Measurements from ENCODE around the gene KXD1.
"Not testable (repeated sequence)": the region's sequence is repeated elsewhere in the genome, so short reads cannot be mapped to it uniquely, and the experiment has no call there.

Gene KXD1

GRCh38 chr19:18587561-18587960 lies 29.9 kb downstream of the KXD1 start:
- no peak for DNase-seq

DNA sequence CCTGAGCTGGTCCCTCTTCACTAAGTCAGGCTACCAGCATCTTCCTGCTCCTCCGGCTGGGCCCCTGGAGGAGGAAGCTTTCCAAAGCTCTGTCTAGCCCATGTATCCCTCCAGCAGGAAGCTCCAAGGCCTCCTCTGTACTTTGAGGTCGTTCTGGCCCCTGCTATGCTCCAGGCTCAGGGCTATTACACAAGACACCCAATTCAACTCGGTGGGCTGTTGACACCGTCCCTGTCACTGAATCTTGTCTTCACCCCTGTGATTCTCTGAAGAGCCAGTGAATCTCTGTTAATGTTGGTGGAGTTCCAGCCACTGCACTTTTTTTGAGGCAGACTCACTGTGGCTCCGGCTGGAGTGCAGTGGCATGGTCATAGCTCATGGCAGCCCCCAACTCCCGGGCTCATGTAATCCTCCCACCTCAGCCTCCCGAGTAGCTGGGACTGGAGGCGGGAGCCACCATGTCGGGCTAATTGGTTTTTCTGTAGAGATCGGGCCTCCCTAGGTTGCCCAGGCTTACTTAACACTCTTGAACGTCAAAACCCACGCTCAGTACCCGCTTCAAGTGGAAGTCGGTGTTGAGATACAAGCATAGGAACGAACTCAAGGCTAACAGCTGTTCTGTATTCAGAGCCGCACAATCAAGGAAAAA lies 30.4 kb downstream of the KXD1 start:
- DNase-seq: no peak

GRCh38 chr19:18588611-18589379 lies 31.1 kb downstream of the KXD1 start, which contains the start of gene REX1BD:
Gene REX1BD, plus strand, starts transcription at chr19:18588798. Its CDS starts 4 bp downstream, at chr19:18588802.
- peak; percentile 90 for DNase-seq

DNA sequence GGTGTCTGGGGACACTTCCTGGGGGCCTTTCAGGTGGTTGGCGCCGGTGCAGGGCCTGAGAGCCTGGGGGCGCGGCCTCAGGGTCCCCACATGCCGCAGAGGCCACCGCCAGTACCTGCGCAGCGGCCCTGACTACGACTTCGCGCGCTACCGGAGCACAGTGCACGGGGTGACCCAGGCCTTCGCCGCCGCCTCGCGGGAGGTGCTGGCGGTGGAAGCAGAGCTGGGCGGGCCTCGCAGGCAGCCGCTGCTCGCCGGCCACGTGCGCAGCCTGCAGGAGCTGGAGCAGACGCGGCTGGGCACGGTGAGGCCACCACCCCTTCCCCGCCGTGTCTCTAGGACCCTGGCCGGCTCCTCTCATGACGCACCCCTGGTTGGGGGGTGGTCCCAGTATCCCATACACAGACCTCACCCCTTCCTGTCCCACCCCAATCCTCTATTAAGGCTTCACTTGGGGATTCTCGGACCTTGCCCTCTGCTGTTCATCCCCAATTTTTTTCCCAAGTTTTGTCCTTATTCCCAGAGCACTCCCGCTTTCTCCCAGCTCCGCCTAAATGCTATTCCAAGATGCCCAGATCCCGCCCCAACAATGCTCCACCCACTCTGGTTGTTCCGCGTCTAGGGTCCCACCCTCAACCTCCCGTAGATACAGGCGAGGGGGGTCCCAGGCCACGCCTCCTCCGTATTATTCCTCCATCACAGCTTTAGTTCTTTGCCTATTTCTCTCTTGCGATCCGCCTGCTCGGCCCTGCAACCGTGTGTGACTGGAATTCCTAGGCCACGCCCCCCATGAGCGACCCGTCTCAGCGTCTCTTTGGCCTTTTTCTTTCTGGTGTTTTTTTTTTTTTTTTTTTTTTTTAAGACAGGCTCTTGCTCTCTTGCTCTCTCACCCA lies 32.0 kb downstream of the KXD1 start:
- DNase-seq: peak; percentile 76

DNA sequence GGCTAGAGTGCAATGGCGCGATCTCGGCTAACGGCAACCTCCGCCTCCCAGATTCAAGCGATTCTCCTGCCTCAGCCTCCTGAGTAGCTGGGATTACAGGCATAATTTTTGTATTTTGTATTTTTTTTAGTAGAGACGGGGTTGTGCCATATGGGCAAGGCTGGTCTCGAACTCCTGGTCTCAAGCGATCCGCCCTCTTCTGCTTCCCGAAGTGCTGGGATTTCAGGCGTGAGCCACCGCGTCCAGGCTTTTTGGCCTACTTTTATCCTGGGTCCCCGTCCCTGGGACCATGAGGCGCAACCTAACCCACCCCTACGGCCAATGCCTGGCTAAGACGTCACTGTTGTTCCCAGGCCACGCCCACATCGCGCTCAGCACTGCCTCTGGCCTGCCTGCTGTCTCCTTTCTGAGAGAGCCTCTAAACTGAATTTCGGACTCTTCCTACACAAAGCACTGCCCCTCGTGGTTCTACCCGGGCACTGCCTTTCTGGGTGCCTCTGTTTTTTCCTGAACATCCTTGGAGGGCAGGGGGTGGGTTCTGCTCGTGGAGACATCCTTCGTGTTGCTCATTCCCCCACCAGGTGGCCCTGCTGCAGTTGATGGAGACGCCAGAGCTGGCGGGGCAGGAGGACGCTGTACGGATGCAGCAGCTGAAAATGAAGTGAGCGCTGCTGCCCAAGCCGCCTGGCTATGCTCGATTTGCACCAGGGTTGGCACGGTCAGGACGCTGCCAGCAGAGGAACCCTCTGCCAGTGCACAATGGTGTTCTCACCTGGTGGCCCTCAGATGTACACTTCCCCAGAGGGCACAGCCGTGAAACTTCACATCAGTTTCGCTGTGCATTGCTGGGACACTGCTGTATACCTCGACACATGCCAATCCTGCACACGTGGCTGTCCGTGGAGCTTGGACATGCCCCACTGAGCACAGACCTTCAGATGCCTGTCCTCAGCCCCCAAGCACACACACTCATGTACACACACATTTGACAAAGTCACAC lies 32.9 kb downstream of the KXD1 start:
- DNase-seq: no peak

DNA sequence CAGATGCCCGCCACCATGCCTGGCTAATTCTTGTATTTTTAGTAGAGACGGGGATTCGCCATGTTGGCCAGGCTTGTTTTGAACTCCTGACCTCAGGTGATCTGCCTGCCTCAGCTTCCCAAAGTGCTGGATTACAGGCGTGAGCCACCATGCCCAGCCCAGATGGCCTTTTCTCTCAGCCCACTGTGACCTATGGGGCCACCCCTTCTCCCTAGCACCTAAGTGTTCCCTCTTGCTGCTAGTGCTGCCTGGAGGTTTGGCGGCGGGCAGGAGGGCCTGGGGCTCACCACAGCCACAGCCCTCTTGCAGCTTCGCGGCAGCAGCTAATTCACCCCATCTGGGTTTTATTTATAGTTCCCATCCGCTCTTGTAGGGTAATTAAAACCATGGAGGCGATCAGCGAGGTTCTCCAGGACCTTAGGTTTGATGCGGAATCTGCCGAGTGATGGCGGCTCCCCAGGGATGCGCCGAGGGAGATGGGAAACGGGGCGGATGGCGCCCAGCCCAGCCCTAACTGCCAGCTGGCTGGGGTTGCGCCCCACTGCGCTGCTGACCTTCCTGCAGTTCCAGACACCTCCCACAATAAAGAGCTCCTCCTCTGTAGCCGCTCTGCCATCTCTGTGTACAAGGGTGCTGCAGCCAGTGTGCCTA lies 34.2 kb downstream of the KXD1 start:
- no peak for DNase-seq

GRCh38 chr19:18592732-18593131 lies 35.1 kb downstream of the KXD1 start:
- DNase-seq: not testable (repeated sequence)

DNA sequence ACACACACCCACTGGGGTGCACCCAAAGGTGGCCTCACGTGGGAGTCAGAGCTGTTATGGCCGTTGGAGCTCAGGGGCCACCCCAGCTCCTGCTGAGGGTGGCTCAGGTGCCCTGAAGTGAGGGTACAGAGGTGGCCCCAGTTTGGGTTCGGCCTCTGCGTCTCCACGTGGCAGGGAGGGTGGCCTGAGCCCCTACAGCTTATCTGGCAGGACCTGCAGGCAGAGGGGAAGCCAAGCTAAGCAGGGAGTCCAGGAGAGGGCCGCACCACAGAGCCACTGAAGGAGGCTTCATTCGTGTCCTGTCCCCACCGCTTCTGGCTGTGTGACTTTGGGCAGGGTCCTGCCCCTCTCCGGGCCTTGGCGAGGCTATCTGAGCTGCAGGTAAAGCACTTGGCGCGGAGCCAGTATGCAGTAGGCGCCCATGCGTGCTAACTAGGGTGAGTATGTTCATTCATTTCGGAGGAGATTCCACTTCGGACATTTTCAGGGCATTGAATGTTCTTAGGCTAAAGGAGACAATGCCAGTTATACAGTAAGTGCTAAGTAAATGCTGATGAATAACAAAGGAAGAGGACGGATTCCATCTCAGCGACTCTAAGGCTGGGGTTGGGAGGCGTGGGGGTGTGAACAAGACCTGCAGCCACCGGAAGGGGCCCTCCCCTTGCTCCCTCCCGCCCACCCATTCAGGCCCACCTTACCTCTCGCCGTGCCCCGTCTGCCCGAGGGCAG lies 35.9 kb downstream of the KXD1 start:
- DNase-seq: no peak

DNA sequence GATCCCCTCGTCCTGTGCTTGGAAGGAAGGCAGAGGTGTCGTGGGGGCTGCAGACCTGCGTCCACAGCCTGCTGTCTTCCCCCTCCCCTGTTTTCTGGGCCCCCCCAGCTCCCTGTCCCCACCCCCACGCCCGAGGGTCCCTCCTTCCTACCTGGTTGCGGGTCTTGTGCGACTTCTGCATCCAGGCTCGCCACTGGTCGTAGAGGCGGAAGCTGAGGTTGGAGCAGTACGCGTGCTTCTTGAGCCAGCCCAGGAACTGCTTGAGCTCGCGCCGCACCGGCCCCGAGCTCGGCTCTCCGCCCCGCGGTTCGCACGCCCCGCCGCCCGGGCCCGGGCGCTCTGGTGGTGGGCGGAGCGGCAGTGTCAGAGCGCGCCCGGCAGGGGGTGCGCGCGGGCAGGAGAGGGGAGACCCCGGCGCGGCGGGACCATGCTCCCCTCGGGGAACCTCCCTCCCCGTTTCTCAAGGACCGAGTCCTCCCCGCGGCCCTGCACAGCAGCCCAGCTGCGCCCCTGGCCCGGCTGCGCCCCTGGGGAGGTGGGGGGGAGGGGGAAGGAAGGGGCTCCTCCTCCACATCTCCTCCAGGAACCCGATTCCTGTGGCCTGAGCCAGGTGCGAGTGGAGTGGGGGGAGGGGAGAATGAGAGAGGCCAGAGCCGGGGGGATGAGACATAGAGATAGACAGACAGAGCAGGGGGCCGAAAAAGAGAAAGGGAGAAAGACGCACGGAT lies 36.6 kb downstream of the KXD1 start:
- peak; percentile 79 for DNase-seq

DNA sequence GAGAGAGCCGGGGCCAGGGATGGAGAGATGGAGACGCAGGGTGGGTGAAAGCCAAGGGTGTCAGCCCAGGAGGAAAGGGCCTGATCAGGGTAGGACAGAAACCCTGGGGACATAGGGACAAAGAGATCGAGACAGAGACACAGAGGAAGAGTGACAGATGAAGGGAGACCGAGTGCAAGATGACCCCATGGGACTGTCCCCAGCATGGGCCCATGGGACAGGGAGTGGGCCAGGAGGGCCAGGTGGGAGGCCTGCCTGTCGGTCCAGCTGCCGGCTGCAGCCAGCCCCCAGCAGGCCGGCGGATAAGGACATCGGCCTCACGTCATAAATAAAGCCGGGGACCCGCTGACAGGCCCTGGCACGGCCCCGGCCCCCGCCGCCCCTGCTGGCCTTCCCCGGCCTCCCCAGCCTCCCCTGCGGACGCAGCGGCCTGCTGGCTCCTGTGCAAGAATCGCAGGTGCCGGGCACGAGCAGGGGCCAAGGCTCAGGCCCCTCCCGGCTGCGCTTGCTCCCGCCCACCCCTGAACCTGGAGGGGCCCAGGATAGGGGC lies 37.2 kb downstream of the KXD1 start:
- DNase-seq: no peak

- no peak for DNase-seq
Measured at GRCh38 chr19:18595475-18595874, 37.8 kb downstream of the KXD1 start.

- DNase-seq: no peak
Measured at GRCh38 chr19:18596752-18597157, 39.1 kb downstream of the KXD1 start.

- DNase-seq: no peak
Measured at GRCh38 chr19:18597809-18598660, 40.4 kb downstream of the KXD1 start.

DNA sequence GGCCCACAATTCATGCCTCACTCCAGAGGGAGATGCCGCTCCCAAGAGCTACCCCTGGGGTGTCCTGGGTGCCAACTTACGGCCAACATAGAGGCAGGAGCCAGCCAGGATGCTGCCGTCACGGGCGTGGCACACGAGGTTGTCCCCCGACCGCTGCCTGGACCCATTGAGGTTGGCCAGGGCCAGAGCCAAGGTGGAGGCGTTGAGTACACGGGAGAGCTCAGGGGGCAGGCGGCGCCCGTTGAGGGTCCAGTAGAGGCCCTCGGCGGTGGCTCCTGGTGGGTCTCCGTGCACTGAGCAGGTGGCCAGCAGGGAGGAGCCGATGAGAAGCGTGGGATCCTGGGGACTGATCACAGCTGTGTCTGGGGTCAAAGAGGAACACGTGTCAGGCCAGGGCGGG lies 41.8 kb downstream of the KXD1 start:
- DNase-seq: no peak

DNA sequence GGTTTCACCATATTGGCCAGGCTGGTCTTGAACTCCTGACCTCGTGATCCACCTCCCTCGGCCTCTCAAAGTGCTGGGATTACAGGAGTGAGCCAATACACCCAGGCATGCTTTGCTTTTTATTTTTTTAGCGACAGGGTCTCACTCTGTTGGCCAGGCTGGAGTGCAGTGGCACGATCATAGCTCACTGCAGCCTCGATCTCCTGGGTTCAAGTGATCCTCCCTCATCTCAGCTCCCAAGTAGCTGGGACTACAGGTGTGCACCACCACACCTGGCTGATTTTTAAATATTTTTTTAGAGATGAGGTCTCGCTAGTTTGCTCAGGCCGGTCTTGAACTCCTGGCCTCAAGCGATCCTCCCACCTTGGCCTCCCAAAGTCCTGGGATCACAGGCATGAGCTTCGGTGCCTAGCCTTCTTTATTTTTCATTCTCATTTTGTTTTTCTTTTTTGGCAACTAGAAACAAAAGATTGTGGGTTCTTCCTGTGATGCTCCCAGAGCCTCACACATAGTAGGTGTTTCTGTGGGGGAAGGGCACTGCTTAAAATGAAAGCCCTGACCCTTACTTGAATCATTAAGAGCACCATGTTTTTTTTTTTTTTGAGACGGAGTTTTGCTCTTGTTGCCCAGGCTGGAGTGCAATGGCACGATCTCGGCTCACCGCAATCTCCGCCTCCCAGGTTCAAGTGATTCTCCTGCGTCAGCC lies 43.2 kb downstream of the KXD1 start:
- DNase-seq: not testable (repeated sequence)

DNA sequence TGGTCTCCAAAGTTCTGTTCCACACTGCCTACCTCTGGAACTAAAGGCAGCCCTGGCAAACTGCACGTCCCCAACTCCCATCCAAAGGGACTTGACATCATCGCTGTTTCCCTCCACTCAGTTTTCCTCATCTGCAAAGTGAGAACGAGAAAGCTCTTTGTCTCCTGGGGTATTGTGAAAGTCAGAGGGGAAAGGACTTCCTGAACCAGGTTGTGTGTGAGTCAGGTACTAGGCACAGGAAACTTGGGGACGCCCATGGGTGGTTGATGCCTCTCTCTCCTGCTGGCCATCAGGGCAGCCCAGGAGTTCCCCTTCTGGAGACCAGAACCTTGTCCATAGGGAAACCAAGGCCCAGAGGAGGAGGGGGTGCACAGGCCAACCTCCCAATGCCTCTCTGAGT lies 44.2 kb downstream of the KXD1 start:
- no peak for DNase-seq

GRCh38 chr19:18603255-18603957 lies 45.7 kb downstream of the KXD1 start:
- DNase-seq: no peak
